ENCODE results near the gene ETF1.

ETF1 gene

DNA sequence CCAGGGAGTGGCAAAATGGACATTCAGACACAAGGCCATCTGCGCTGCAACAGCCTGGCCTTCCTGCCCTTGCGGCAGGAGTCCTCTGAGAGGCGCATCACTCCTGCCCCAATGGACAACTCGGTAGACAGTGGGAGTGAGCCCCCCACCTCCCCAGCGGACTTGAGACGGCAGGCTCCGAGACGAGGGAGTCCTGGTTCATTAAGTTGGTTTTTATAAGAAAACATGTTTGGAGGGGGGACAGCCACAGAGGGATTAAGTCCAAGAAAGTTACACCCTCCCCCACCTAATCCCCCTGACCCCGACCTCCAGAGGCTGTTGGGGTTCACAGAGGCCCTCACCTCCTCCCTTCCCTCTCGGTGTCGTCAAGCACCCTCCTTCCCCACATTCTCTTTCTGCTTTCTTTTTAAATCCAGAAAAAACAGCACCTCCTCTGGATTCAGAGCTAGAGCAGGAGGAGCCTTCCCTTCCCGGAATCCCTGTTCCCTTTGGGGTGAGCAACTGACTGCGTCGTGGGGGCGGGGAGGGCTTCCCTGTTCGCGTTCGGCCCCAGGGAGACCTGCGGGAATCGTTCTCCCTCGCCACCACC is 79.5 kb downstream of the ETF1 start:
- DNase-seq (ENCODE audit: low spot score) = no peak

DNA sequence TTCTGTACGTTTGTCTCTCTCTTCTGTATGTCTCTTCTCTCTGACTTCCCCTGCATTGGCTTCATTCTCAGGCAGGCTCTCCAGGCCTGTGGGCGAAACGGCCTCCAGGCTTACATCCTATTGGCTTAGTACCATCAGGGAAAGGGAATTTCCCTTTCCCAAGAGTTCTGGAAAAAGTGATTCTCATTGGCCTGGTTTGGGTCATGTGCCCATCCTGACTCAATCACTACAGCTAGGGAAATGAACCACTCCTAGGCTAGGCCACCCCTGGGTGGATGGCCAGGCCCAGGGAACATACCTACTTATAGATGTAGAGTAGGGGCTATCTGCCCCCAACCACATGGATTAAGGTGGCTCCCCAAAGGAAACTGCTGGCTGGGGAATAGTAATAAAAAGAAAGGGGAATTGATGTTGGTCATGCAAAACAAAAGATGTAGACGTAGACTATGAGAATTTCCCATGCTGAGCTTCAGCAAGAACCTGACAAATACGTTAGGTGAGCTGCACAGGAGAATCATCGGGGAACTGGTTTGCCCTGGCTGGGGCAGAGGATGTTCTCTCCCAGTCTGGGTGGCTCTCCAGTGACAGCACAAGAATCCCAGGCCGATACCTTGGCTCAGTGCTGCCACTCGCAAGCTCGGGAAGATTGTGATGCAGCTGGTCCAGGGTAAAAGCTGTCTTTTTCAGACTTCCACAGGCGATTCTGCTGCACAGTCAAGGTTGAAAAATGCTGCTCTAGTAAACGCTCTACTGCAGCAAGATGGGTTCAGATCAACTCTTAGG is 81.5 kb downstream of the ETF1 start:
- no peak for DNase-seq (ENCODE audit: low spot score)

DNA sequence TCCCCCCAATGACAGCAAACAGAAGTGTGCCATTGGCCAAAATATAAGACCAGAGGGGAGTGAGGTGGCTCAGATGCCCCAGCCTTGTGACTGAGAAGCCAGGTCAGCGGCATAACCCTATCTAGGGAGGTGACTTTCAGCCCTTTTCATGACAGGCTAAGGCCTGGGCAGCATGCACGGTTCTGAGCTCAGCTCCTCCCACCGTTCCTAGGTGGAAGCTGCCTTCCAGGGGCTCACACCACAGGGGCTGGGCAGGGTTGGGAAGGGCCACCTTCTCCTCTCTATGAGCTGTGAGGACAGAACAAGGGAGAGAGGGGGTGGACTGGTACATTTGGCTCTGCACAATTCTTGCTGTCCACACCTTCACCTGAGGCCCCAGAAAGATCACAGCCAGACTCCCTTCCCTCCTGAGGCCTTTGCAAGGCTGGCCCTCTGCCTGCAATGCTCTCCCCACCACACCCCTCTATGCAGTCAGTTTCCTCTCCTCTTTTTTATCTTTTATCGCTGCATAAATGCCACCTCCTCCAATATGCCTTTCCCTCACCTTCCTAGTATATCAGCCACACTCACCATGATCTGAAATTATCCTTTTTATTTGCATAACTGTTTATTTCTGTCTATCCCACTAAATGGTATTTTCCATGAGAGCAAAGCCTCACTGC is 82.9 kb downstream of the ETF1 start:
- no peak for DNase-seq (ENCODE audit: low spot score)

- DNase-seq (ENCODE audit: low spot score) = no peak
Observed at GRCh38 chr5:138459311-138459933, 83.6 kb downstream of the ETF1 start.

DNA sequence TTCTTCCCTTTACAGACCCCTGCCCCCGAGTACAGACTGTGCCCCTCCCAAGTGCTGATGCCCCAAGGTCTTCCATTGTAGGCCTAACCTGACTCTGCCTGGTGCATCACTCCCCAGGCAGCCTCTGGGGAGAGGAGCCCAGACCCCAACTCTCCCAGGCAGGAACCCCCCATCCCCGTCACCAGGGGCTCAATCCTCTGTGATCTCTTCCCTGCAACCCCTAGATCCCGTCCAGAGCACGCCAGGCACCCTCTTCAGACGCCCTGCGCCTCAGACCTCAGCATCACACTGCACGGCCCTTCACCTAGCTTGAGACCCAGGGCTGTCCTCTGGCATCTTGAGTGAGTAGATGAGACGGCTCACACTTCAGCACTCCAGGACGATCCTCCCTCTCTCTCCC is 84.2 kb downstream of the ETF1 start:
- DNase-seq (ENCODE audit: low spot score) = no peak

DNA sequence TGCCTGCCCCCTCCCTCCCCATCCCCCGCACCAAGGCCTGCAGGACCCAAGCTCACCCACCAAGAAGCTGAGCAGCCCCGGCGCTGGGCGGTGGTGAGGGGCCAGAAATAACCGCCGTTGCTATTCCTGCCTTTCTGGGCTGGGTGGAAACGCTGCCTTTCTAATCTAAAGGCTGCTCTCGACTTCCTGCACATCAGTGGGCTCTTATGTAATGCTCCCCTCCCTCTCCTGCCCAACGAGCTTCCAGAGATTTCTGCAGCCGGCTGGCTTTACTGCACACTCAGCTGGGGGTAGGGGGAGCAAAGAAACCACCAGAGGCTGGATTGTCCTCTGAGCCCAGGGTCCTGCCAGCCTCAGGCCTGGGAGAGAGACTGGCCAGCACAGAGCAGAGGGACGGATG is 84.7 kb downstream of the ETF1 start:
- no peak for DNase-seq (ENCODE audit: low spot score)

- DNase-seq (ENCODE audit: low spot score) = no peak
Observed at GRCh38 chr5:138457531-138458275, 85.3 kb downstream of the ETF1 start.

Data from D341Med (cell line).